ENCODE measurements around the gene COG4.
"Not testable (repeated sequence)": the region's sequence is repeated elsewhere in the genome, so short reads cannot be mapped to it uniquely, and the experiment has no call there.

Gene COG4

DNA sequence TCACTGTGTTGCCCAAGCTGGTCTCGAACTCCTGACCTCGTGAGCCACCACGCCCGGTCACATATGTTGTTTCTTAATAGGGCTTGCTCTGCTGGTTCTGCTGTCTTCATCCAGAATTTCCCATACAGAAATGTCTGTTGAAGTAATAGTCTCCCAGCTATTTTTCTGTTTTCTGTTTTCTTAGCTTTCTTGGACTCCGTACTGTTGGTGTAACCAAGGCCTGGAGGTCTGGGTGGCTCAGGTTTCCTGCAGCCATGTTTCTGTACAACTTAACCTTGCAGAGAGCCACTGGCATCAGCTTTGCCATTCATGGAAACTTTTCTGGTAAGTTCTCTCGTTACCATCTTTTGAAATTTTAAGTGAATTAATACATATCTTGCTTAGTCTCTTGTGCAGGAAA is 3.0 kb upstream of the COG4 start:
- no peak for DNase-seq

DNA sequence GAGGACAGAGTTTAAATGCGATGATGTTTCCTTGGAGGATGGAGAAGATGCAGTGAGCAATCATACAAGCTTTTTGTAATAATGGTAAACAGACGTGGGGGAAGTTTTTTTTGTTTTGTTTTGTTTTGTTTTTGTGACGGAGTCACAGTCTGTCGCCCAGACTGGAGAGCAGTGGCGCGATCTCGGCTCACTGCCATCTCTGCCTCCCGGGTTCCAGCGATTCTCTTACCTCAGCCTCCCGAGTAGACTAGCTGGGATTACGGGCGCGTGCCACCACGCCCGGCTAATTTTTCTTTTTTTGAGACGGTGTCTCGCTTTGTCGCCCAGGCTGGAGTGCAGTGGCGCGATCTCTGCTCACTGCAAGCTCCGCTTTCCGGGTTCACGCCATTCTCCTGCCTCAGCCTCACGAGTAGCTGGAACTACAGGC is 1.1 kb upstream of the COG4 start:
- DNase-seq, result not testable (repeated sequence)

DNA sequence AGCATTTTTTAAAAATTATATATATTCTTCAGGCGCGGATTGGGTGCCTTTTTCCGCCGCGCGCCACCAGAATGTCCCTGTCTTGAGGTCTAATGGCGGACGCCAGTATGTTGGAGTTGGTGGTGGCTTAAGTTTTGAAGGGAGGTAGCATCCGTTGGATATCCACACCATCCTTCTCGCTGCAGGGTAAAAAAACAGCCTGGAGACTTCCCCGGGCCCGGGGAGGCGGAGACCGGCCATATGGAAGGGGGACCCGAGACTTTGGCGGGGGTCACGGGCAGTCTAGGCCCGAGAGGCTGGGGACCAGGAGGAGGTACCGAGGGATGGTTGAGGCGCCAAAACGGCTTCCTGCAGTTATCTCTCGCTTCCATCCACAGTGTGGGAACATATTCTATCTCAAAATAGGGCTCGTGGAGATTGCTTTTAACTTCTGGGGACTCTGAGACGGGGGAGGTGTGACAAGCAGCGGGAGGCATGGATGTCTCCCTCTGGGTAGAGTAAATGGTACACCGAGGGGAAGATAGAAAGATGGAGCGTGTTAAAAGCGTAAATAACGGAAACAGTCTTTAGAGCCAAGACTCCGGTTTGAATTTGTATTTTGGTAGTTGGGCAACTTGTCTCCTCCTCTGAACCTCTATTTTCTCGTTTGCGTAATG is 517 bp upstream of the COG4 start, which contains the start of gene SF3B3:
TSS of gene SF3B3 (plus strand) at position 74 of the 656 bp plus-strand sequence. CDS start 2,841 bp downstream, outside the sequence.
- DNase-seq, result peak; percentile 67

DNA sequence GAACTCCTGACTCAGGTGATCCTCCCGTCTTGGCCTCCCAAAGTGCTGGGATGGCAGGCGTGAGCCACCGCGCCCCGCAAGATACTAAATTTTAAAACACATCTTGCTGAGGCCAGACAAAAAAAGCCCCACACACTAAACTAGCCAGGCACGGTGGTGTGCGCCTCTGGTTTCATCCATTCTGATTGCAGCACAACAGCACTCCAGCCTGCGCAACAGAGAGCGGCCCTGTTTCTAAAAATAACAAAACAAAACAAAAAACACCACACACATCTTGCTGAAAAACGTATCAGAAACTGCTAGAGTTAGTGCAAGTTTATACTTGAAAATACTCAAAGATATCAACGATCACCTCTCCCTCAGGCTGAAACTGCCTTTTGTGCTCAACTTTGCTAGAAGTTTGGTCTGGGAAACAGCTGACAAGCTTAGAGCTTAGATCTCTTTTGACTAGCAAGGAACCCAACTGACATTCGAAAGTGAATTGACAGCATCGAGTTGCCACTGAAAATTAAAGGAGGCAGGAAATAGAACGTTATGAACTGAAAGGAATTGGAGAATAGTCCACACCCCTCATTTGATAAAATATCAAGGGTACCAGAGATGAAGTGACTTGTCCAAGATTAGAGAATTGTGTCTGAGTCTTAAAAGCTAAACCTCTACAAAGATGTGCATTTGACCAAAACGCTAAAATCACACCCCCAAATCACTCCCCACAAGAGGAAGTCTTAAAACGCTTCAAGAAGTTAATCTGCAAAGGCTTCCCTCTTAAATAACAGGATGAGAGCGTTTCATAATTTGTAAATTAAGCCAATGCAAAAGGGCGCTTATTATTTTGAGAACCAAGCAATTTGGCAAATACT is 908 bp downstream of the COG4 start:
- DNase-seq, result no peak

- DNase-seq, result no peak
Measured at GRCh38 chr16:70520612-70521297, 2.6 kb downstream of the COG4 start.

DNA sequence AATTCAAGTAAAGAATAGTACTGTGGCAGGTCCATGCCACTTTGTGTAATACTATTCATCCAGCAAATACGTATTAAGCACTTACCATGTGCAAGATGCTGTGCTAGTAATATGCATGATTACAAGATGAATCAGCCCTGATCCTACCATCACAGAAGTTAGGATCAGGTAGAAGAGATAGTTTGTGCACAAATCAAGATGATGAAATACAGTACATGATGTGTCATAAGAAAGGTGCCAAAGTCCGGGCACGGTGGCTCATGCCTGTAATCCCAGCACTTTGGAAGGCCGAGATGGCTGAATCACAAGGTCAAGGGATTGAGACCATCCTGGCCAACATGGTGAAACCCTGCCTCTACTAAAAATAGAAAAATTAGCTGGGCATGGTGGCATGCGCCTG is 10.9 kb downstream of the COG4 start:
- no peak for DNase-seq

GRCh38 chr16:70511833-70512232 is 11.5 kb downstream of the COG4 start:
- DNase-seq, result no peak

DNA sequence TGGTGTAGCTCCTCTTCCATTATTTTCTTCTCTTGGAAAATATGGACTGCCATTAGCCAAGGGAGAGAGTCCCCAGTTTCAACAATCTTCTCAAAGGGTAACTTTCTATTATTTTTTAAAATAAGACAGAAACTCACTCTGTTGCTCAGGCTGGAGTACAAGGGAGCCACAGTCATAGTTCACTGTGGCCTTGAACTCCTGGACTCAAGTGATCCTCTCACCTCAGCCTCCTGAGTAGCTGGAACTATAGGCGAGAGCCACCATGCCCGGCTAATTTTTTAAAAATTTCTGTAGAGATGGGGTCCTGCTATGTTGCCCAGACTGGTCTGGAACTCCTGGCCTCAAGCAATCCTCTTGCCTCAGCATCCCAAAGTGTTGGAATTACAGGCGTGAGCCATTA is 13.1 kb downstream of the COG4 start:
- no peak for DNase-seq

- no peak for DNase-seq
Measured at GRCh38 chr16:70508752-70509151, 14.6 kb downstream of the COG4 start.

GRCh38 chr16:70496513-70496912 is 26.8 kb downstream of the COG4 start:
- DNase-seq, result peak; percentile 25

DNA sequence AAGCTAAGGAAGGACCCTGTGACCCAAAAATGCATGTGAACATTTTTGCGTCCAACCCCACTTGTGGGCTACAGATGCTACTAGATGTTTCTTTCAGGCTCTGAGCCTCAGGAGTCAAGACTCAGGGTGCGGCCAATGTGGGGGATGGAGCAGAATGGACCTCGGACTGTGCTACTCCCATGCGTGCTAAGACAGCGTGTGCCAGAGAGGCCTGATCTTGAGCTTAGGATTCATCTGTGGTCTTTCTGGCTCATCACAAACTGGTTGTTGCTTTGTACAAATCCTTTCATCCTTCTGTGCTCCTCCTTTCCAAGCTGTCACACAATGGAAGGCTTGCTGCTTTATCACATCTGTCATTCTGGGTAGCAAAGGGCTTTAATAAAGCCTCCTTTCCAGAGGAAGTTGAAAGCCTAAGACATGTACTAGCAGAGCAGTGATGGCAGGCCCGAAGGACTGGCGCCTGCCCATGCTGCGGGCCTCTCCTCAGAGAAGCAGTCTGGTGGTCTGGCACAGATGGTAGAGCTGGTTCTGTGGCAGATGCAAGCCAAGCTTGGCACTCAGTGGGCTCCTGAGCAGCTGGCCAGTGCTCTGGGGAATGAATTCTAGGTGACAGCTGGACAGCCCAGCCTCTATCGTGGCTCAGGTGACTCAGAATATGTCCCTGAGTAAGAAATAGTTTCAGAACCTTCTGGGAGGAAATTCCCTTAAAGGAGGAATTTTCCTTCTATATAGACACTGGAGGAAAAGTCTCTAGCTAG is 27.8 kb downstream of the COG4 start:
- no peak for DNase-seq

DNA sequence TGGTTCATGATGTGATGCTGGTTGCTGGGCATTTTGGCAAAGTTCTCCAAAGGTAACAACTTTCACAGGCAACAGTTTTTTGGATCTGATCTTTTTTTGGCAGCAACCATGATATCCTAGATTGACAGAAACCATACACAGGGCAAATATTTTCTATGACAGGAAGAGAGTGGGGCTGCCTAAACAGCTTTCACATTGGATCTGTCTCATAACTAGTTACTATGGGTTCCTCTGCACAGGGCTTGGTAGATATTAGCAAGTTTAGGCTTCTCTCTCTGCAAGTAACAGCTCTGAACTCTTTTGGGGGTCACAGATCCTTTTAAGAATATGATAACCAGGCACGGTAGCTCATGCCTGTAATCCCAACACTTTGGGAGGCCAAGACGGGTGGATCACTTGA is 28.6 kb downstream of the COG4 start:
- DNase-seq, result no peak

- no peak for DNase-seq
Measured at GRCh38 chr16:70494202-70494770, 29.1 kb downstream of the COG4 start.

DNA sequence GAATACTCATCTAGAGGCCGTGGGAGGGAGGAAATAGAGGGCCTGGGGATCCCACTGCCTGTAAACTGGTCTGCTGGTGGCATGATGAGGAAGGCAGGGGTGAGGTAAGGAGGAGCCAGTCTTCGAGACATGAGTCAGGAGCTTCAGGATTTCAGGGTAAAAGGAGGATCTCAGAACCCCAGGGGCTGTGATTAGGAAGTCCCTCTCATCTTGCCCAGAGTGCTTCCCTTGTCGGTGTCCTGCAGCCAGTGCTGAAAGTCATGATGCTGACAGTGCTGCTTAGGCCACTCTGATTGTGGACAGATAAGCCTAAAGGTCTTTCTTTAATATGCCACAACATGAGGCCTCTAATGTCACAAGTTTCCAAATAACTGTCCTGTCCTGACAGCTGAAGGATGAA is 29.6 kb downstream of the COG4 start:
- no peak for DNase-seq

DNA sequence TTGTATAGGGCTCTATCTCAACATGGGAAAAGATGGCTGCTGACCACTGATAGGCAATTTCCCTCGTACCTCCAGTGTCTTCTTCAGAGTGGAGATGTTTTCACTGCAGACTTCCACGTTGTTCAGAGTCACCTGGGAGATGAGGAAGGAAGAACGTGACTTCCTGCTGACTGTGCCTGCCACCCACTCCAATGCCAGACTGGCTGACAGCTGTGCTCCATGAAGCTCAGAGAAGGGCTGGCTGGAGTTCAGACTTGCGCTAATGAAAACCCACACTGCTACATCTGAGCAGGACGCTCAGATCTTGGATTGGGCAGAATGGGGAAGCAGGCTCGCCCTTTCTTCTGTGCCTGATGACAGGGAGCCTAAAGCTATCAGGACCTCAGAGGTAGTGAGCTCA is 33.1 kb downstream of the COG4 start:
- no peak for DNase-seq

GRCh38 chr16:70484867-70485266 is 38.5 kb downstream of the COG4 start:
- no peak for DNase-seq

GRCh38 chr16:70483426-70483825 is 39.9 kb downstream of the COG4 start:
- DNase-seq, result no peak

- DNase-seq, result no peak
Measured at GRCh38 chr16:70482624-70483023, 40.7 kb downstream of the COG4 start.

- DNase-seq, result no peak
Measured at GRCh38 chr16:70481929-70482536, 41.3 kb downstream of the COG4 start.

DNA sequence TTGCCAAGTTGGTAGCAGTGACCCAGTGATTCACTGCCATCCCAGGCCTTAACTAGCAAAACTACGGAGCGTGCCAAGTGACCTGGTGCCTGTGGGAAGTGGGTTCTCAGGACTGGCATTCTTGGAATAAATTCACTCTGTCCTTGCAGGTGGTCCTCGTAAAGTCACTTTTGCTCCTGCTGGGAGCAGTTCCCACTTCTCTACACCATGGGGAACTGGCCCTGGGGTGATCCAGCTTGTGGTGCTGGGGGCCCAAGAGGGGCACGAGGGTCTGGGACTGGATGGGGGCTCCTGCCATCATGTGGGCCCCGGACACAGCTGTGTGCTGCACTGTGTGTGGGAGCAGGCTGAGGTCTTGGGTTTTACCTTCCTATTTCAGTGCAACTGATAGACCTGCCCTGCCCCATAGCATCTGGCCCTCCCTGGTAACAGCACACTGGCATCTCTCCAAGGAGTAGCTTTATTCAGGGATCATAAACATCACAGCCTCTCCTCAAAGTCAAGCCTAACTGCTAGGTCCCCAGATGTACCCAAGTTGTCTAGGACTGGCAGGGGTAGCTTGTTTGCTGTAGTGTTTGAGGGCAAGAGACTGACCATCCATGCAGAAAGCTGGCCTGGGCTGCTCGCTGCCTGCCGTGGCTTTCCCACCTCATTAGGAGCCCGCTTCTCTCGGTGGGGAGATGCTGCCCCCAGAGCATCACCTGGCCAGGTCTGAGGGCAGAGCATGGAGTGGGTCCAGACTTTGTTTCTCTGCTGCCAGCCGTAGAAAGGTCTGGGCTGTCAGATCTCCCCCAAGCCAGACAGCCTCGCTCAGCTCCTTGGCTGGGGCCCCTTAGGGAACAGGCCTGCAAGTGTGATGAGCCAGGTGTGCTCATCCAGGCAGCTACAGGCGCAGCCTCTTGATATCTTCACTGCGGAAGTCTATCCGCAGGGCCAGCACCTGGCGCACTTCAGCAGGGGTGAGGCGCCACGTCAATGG is 42.9 kb downstream of the COG4 start:
- no peak for DNase-seq

GRCh38 chr16:70478912-70479341 is 44.4 kb downstream of the COG4 start:
- no peak for DNase-seq

Measured in stimulated activated CD4-positive, alpha-beta T cell treated with anti-CD3 and anti-CD28 coated beads, Interleukin-1b, Interleukin-23, amount 100 ng/mL, for 48 hours (primary cell).